HepG2 (cell line): ENCODE data around the gene ADAMTSL4. TPM values are rescaled to one million over a fixed set of nuclear protein-coding genes. Genes with fewer than 3 reads are reported as not detected.

Experiments
- ARID2 ChIP-seq: sonication (generic); formaldehyde crosslinking; IDR thresholded peaks from 2 replicates; pipeline ENCODE4 v1.8.1; 2022; ENCODE audit warnings: mild to moderate bottlenecking, missing genetic modification reagents, borderline replicate concordance
- CBX1 ChIP-seq: IDR thresholded peaks from one replicate; pipeline ENCODE4 v1.6.1; 2016; ENCODE audit warnings: antibody characterized with exemption, low read depth
- ERF ChIP-seq: IDR thresholded peaks from 2 replicates; pipeline ENCODE4 v1.6.1; 2018; ENCODE audit warnings: missing biosample characterization, missing genetic modification reagents
- FOSL1 ChIP-seq: sonication (generic); formaldehyde crosslinking; IDR thresholded peaks from 2 replicates; pipeline ENCODE4 v1.9.0; 2021; ENCODE audit warnings: missing genetic modification reagents, borderline replicate concordance
- GFI1 ChIP-seq: sonication (generic); formaldehyde crosslinking; IDR thresholded peaks from 2 replicates; pipeline ENCODE4 v1.5.0; 2020; ENCODE audit warnings: missing genetic modification reagents, mild to moderate bottlenecking, borderline replicate concordance
- HNRNPL ChIP-seq: fragments of 200-400 bp; formaldehyde crosslinking; IDR thresholded peaks from 2 replicates; pipeline ENCODE4 v1.6.1; 2017; ENCODE audit warnings: mild to moderate bottlenecking, low read depth, low read length
- IRX3 ChIP-seq: sonication (generic); formaldehyde crosslinking; IDR thresholded peaks from 2 replicates; pipeline ENCODE4 v1.8.1; 2023; ENCODE audit warnings: mild to moderate bottlenecking, low read depth, missing genetic modification reagents, borderline replicate concordance
- KDM3A ChIP-seq: IDR thresholded peaks from 2 replicates; pipeline ENCODE4 v1.6.1; 2018; ENCODE audit warnings: low read depth, missing compliant biosample characterization
- MAF1 ChIP-seq: sonication (generic); formaldehyde crosslinking; IDR thresholded peaks from 2 replicates; pipeline ENCODE4 v1.5.0; 2020; ENCODE audit warnings: missing genetic modification reagents, borderline replicate concordance
- MAFF ChIP-seq: IDR thresholded peaks from 2 replicates; pipeline ENCODE4 v1.6.1; 2011; ENCODE audit warnings: low read depth, low read length, improper control_type of control experiment
- RAD21 ChIP-seq: fragments of 450-650 bp; formaldehyde crosslinking; IDR thresholded peaks from 2 replicates; pipeline ENCODE4 v1.5.0; 2020; ENCODE audit warnings: mild to moderate bottlenecking
- SMAD1 ChIP-seq: sonication (generic); formaldehyde crosslinking; IDR thresholded peaks from 2 replicates; pipeline ENCODE4 v1.4.0; 2020; ENCODE audit warnings: missing genetic modification reagents, low read depth, mild to moderate bottlenecking, borderline replicate concordance
- SMARCC2 ChIP-seq: fragments of 450-650 bp; IDR thresholded peaks from 2 replicates; pipeline ENCODE4 v1.6.1; 2017; ENCODE audit warnings: antibody characterized with exemption, mild to moderate bottlenecking
- SNRNP70 ChIP-seq: fragments of 200-400 bp; formaldehyde crosslinking; IDR thresholded peaks from 2 replicates; pipeline ENCODE4 v1.6.1; 2017; ENCODE audit warnings: mild to moderate bottlenecking, low read depth, low read length, moderate library complexity
- SP2 ChIP-seq: sonication (generic); formaldehyde crosslinking; IDR thresholded peaks from 2 replicates; pipeline ENCODE4 v1.5.1; 2020; ENCODE audit warnings: mild to moderate bottlenecking, missing genetic modification reagents
- THAP11 ChIP-seq: IDR thresholded peaks from 2 replicates; pipeline ENCODE4 v1.6.1; 2016; ENCODE audit warnings: missing biosample characterization, missing genetic modification reagents
- U2AF1 ChIP-seq: fragments of 200-400 bp; formaldehyde crosslinking; optimal IDR thresholded peaks from 2 replicates; pipeline ENCODE3; 2017; ENCODE audit warnings: mild to moderate bottlenecking, low read depth, low read length
- UBTF ChIP-seq: sonication (generic); formaldehyde crosslinking; IDR thresholded peaks from 2 replicates; pipeline ENCODE4 v1.4.0; 2020; ENCODE audit warnings: mild to moderate bottlenecking, missing genetic modification reagents
- ZBTB20 ChIP-seq: sonication (generic); formaldehyde crosslinking; IDR thresholded peaks from 2 replicates; pipeline ENCODE4 v1.8.1; 2023; ENCODE audit warnings: missing genetic modification reagents, low read depth, mild to moderate bottlenecking, borderline replicate concordance
- ZNF691 ChIP-seq: sonication (generic); formaldehyde crosslinking; IDR thresholded peaks from 2 replicates; pipeline ENCODE4 v1.4.0; 2020; ENCODE audit warnings: missing genetic modification reagents, low read depth, mild to moderate bottlenecking, borderline replicate concordance
- ZNF720 ChIP-seq: sonication (generic); formaldehyde crosslinking; IDR thresholded peaks from 2 replicates; pipeline ENCODE4 v1.4.0; 2020; ENCODE audit warnings: missing genetic modification reagents
- polyA plus RNA-seq, 8 experiments: library from polyadenylated mRNA; depleted of rRNA in 3 of 8; stranded (reverse) in 7 of 8; unstranded in 1 of 8; fragments of >200 nt; fragmentation: Illumina TruSeq in 4 of 8; extraction: Trizol in 4 of 8; gene quantifications; 2 replicates each; pipeline versions ENCODE4 v1.2.1 to v1.2.3, GENCODE V29; 2011 to 2016; ENCODE audit warnings: low read depth in 4 of 8, missing spikeins in 1 of 8, mixed read lengths in 1 of 8; ENCODE audit not compliant: insufficient read depth in 1 of 8
- total RNA-seq, 5 experiments: library from RNA; depleted of rRNA; stranded (reverse); fragments of >200 nt; fragmentation: Illumina TruSeq; extraction: Trizol; gene quantifications; 2 replicates each; pipeline ENCODE4 v1.2.3, GENCODE V29; 2016; ENCODE audit warnings: low read depth in 1 of 5
- TF ChIP-seq, protein P1 (sequence below): sonication (generic); formaldehyde crosslinking; IDR thresholded peaks from 2 replicates; pipeline ENCODE4 v1.8.1; 2023; ENCODE audit warnings: mild to moderate bottlenecking, missing genetic modification reagents
- TF ChIP-seq, protein P2 (sequence below): sonication (generic); formaldehyde crosslinking; IDR thresholded peaks from 2 replicates; pipeline ENCODE4 v1.5.1; 2020; ENCODE audit warnings: mild to moderate bottlenecking, moderate library complexity, missing genetic modification reagents

Gene ADAMTSL4
- total and polyA plus RNA-seq, 2 of the 13 experiments (the other 11 are each of a cell fraction or from before 2014, with no cell fraction given): 3.9 to 16.4 TPM

DNA sequence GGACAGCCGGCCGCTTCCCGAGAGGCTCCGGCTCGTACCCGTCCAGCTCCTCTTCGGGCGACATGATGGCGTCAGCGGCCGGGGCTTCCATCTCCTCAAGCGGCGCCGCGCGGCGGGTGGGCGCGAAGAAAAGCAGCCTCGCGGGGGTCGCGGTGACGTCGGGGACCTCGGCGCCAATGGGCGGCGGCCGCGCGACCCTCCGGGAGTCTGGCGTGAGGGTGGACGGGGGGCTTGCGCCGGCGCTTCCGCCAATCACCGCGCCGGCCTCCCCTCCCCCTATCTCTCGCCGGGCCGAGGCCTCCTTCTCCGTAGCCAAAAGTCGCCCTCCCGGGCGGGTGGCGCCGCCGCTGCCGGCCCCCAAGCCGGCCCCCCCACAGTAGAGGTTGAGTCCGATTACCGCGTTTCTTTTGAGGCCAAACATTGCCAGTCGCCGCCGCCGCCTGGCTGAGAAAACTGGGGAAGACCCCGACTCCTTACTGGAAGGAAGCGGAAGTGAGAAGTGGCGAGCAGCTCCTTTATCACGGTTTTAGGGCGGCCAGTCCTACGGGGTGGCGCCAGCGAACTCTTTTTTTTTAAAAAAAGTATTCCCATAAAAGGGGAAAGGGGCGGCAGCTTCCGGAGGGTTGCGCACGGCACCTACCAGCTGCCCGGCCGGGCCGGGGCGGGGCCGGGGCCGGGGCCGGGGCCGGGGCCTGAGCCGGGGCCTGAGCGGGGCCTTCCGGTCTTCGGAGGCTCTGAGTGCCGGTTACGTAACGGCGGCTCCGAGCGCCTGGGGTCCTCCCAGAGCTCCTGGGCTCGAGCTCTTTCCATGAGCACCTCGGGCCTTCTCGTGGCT, 30.1 kb downstream of the ADAMTSL4 start, which contains the start of gene MCL1 (continued):
- TF ChIP-seq, protein P1, sequence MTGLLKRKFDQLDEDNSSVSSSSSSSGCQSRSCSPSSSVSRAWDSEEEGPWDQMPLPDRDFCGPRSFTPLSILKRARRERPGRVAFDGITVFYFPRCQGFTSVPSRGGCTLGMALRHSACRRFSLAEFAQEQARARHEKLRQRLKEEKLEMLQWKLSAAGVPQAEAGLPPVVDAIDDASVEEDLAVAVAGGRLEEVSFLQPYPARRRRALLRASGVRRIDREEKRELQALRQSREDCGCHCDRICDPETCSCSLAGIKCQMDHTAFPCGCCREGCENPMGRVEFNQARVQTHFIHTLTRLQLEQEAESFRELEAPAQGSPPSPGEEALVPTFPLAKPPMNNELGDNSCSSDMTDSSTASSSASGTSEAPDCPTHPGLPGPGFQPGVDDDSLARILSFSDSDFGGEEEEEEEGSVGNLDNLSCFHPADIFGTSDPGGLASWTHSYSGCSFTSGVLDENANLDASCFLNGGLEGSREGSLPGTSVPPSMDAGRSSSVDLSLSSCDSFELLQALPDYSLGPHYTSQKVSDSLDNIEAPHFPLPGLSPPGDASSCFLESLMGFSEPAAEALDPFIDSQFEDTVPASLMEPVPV (CRISPR knock-in tag): no peak
- no peak for TF ChIP-seq KDM3A (CRISPR knock-in tag)
- TF ChIP-seq HNRNPL: 0 out of 2 replicates have a peak, but pooled peaks have one; percentile 63
- no peak for TF ChIP-seq SNRNP70
- TF ChIP-seq, protein P2, sequence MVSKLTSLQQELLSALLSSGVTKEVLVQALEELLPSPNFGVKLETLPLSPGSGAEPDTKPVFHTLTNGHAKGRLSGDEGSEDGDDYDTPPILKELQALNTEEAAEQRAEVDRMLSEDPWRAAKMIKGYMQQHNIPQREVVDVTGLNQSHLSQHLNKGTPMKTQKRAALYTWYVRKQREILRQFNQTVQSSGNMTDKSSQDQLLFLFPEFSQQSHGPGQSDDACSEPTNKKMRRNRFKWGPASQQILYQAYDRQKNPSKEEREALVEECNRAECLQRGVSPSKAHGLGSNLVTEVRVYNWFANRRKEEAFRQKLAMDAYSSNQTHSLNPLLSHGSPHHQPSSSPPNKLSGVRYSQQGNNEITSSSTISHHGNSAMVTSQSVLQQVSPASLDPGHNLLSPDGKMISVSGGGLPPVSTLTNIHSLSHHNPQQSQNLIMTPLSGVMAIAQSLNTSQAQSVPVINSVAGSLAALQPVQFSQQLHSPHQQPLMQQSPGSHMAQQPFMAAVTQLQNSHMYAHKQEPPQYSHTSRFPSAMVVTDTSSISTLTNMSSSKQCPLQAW (CRISPR knock-in tag): peak; percentile 46; the same call in 1 of the 2 replicates
- TF ChIP-seq ZBTB20 (CRISPR knock-in tag): peak; percentile 12; the same call in 1 of the 2 replicates
- TF ChIP-seq SP2 (CRISPR knock-in tag): no peak; the same call in 1 of the 2 replicates
- peak; percentile 14; the same call in 1 of the 2 replicates for TF ChIP-seq ARID2 (CRISPR knock-in tag)
- no peak for TF ChIP-seq SMARCC2
- no peak for TF ChIP-seq ZNF720 (CRISPR knock-in tag)
- no peak for TF ChIP-seq MAF1 (CRISPR knock-in tag)
- TF ChIP-seq UBTF: peak; percentile 59; the same call in 1 of the 2 replicates
- no peak for TF ChIP-seq IRX3 (CRISPR knock-in tag)
- peak; percentile 57 for TF ChIP-seq RAD21
- TF ChIP-seq U2AF1: no peak
- TF ChIP-seq ERF (CRISPR knock-in tag): peak; percentile 89
- TF ChIP-seq SMAD1 (CRISPR knock-in tag): no peak
- no peak for TF ChIP-seq MAFF
- peak; percentile 33 for TF ChIP-seq CBX1
- TF ChIP-seq FOSL1 (CRISPR knock-in tag): 0 out of 2 replicates have a peak, but pooled peaks have one; percentile 19
- TF ChIP-seq THAP11 (CRISPR knock-in tag): peak; percentile 74
- TF ChIP-seq GFI1 (CRISPR knock-in tag): no peak; the same call in 1 of the 2 replicates
- TF ChIP-seq ZNF691 (CRISPR knock-in tag): no peak
